Activated CD8-positive, alpha-beta memory T cell treated with anti-CD3 and anti-CD28 coated beads for 4 hours (primary cell): ENCODE measurements around the gene ADRA1B.

ENCODE experiments used
- DNase-seq, 2 donors: peaks; one replicate each; pipeline ENCODE4 v3.0.0-alpha.2; 2020; ENCODE audit warnings: low read depth in 2 of 2

The ADRA1B gene

GRCh38 chr5:159928122-159928909, 12.0 kb downstream of the ADRA1B start:
- no peak for DNase-seq

- DNase-seq: no peak
Observed at GRCh38 chr5:159929176-159929575, 12.9 kb downstream of the ADRA1B start.

- DNase-seq: no peak
Observed at GRCh38 chr5:159933531-159934485, 17.5 kb downstream of the ADRA1B start.

GRCh38 chr5:159935946-159936345, 19.7 kb downstream of the ADRA1B start:
- DNase-seq: no peak

- DNase-seq: no peak
Observed at GRCh38 chr5:159936686-159937329, 20.5 kb downstream of the ADRA1B start.

GRCh38 chr5:159937580-159937979, 21.3 kb downstream of the ADRA1B start:
- no peak for DNase-seq

- DNase-seq: no peak
Observed at GRCh38 chr5:159943326-159943725, 27.0 kb downstream of the ADRA1B start.

- no peak for DNase-seq
Observed at GRCh38 chr5:159944056-159944600, 27.8 kb downstream of the ADRA1B start.

- no peak for DNase-seq
Observed at GRCh38 chr5:159945359-159945758, 29.1 kb downstream of the ADRA1B start.

- DNase-seq: no peak
Observed at GRCh38 chr5:159947708-159948358, 31.6 kb downstream of the ADRA1B start.

- DNase-seq: no peak
Observed at GRCh38 chr5:159951387-159951786, 35.1 kb downstream of the ADRA1B start.

GRCh38 chr5:159951834-159952233, 35.6 kb downstream of the ADRA1B start:
- DNase-seq: no peak

GRCh38 chr5:159953609-159954008, 37.3 kb downstream of the ADRA1B start:
- no peak for DNase-seq

- no peak for DNase-seq
Observed at GRCh38 chr5:159955056-159955624, 38.9 kb downstream of the ADRA1B start.

- no peak for DNase-seq
Observed at GRCh38 chr5:159956074-159956473, 39.8 kb downstream of the ADRA1B start.

- no peak for DNase-seq
Observed at GRCh38 chr5:159961176-159962160, 45.2 kb downstream of the ADRA1B start.

GRCh38 chr5:159962214-159962613, 45.9 kb downstream of the ADRA1B start:
- DNase-seq: no peak

- DNase-seq: no peak
Observed at GRCh38 chr5:159963935-159964334, 47.7 kb downstream of the ADRA1B start.

- no peak for DNase-seq
Observed at GRCh38 chr5:159965031-159965837, 49.0 kb downstream of the ADRA1B start.
